AG09319 (cell line): ENCODE data around the gene PRLR.

Source experiments
- DNase-seq: peaks from one replicate; pipeline ENCODE4 v3.0.0-alpha.2; 2010; ENCODE audit warnings: low read depth; ENCODE audit errors: extremely low read depth
- TF ChIP-seq, protein P1 (sequence below): IDR thresholded peaks from 2 replicates; pipeline ENCODE4 v1.5.1; 2011; ENCODE audit warnings: low read depth, mild to moderate bottlenecking, inconsistent platforms, low read length, moderate library complexity

The PRLR gene

GRCh38 chr5:35171078-35171477, 59.2 kb downstream of the PRLR start:
- no peak for DNase-seq
- TF ChIP-seq, protein P1, sequence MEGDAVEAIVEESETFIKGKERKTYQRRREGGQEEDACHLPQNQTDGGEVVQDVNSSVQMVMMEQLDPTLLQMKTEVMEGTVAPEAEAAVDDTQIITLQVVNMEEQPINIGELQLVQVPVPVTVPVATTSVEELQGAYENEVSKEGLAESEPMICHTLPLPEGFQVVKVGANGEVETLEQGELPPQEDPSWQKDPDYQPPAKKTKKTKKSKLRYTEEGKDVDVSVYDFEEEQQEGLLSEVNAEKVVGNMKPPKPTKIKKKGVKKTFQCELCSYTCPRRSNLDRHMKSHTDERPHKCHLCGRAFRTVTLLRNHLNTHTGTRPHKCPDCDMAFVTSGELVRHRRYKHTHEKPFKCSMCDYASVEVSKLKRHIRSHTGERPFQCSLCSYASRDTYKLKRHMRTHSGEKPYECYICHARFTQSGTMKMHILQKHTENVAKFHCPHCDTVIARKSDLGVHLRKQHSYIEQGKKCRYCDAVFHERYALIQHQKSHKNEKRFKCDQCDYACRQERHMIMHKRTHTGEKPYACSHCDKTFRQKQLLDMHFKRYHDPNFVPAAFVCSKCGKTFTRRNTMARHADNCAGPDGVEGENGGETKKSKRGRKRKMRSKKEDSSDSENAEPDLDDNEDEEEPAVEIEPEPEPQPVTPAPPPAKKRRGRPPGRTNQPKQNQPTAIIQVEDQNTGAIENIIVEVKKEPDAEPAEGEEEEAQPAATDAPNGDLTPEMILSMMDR, result no peak

DNA sequence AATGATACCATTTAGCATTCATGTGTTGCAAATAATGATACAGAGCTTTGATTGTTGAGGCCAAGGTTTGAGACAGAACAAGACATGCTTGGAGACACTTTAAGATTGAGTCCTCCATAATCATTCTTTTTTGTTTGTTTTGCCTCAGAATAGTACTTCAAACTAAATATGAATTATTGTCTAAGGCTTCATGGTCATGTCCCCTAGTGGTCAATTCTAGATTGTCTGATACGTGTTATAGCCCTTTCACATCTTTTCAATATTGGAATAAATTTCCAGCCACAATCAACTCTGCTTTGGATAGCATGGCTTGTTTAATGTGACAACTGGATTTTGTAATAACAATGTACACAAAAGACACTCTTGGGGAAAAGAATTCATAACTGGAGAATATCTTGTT, 64.2 kb downstream of the PRLR start:
- DNase-seq, result no peak
- TF ChIP-seq, protein P1, result no peak; the same call in 1 of the 2 replicates

DNA sequence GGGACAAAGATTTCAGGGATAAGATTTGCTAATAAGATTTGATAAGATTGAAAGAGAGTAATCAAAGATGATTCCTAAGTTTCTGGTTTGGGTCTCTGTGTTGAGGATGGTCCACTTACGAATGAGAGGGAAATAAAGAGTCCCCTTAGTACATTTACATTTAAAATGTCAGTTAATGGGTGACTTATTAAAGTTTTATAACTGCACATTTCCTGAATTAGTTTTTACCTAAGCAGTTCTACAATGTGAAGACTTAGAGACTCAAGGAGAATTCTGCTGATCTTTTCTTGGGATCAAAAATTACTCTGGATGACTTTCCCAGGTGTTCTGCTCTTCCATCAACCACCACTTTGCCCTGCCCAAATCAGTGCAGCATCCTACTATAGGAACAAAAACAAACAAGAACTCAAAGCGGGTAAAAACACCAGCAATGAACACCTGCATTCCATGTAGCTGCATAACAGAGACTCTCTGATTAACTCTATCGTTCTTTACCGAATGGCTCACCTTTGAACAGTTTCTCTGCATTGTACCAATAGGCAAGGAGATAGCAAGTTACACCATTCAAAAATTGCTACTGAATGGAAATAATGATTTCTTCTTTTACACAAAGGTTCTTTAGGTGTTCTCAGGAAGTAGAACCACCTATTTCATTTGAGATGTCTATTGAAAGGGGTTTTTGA, 65.3 kb downstream of the PRLR start:
- DNase-seq, result no peak
- TF ChIP-seq, protein P1, result no peak

- TF ChIP-seq, protein P1, result no peak
Observed at GRCh38 chr5:35163710-35164033, 66.6 kb downstream of the PRLR start.

GRCh38 chr5:35162848-35163709, 67.2 kb downstream of the PRLR start:
- DNase-seq, result no peak
- TF ChIP-seq, protein P1, result no peak

More at GRCh38 chr5:35163710-35164033, 66.6 kb downstream of the PRLR start:
- DNase-seq, result no peak

DNA sequence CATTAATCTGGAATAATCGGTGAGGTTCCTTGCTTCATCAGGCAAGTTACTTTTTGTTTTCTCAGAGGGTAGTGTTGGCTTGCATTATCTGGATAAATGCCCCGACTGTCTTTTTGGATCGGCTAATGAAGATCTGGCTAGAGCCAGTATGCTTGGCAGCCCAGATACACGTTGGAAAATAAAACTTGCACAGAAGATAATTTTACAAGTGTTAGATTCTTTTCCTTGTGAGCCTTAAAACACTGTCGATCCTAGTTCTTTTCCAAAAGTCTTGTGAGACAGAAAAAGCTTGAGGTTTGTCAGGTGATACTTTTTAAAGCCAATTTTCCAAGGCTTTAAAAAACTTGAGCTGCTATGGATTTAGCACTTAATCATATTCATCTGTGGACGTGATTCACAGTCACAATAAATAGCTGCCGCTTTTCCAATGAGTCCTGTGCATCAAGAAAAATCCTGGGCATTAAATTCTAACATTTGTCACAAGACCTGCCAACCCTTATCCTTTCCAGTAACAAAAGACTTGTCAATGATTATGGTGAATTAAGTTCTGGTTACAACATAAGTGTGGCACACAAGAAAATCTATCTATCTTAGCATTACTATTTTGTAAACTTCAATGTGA, 68.5 kb downstream of the PRLR start:
- DNase-seq, result no peak
- TF ChIP-seq, protein P1, result no peak
